ENCODE measurements around the gene NEK4.
A peak's percentile ranks its signal among the peaks of the same experiment; 100 is the strongest.
"Not testable (repeated sequence)": the region's sequence is repeated elsewhere in the genome, so short reads cannot be mapped to it uniquely, and the experiment has no call there.

The NEK4 gene

DNA sequence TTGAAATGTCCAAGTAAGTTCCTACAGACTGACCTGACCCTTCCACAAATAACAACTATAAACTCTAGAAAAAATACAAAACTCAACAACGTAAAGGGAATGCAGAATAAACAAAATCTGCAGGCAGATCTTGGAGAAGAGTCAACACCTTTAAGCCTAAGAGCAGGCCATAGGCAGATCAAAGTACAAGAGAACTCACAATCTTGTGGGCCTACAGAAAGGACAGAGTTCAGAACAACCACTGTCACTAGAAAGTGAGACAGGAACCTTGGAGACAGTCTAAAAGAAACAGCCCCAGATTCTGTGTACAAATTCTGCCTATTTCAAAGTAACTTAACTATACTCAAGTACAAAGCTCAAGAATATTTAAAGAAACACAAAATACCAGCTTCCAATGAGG lies 31.0 kb downstream of the NEK4 start:
- no peak for FAIRE-seq
- DNase-seq (ENCODE audit: low spot score): no peak

DNA sequence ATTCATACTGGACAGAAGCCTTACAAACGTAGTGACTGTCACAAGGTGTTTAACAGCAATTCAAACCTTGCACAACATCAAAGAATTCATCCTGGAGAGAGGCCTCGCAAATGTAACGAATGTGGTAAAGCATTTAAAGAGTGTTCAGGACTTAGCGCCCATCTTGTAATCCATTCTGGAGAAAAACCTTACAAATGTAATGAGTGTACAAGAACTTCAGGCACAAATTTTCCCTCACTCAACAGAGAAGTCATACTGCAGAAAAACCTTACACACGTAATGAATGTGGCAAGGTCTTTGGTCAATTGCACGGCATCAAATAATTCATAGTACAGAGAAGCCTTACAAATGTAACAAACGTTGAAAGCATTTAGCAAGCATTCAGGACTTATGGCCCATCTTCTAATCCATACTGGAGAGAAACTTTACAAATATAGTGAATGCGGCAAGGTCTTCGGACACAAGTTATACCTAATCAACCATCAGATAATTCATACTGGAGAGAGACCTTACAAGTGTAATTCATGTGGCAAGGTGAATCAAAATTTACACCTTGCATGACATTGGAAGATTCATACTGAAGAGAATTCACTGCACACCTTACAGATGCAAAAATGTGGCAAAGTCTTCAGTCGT lies 37.4 kb downstream of the NEK4 start:
- FAIRE-seq: no peak
- DNase-seq (ENCODE audit: low spot score): no peak

DNA sequence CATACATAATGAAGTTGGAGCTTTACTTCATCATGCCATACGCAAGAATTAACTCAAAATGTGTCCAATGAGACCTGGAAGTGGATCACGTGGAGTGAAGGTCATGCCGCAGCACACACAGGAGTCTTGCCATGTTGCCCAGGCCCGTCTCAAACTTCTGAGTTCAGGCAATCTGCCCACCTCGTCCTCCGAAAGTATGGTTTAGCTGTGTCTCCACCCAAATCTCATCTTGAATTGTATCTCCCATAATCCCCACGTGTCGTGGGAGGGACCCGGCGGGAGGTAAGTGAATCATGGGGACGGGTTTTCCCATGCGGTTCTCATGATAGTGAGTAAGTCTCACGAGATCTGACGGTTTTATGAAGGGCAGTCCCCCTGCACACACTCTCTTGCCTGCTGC lies 39.1 kb downstream of the NEK4 start:
- FAIRE-seq: no peak
- no peak for DNase-seq (ENCODE audit: low spot score)

DNA sequence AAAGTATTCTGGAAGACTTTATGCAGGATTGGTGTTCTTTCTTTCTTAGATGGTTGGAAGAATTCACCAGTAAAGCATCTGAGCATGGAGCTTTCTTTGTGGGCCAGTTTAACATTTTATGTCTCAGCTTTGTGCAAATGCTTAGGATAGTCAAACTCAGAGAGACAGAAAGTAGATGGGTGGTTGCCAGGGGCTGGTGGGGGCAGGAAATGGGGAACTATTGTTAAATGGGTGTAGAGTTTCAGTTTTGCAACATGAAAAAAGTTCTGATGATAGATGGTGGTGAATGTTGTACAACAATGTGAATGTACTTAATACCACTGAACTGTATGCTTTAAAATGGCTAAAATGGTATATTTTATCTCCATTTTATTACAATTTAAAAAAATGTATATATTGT lies 40.1 kb downstream of the NEK4 start:
- DNase-seq (ENCODE audit: low spot score): no peak
- no peak for FAIRE-seq

DNA sequence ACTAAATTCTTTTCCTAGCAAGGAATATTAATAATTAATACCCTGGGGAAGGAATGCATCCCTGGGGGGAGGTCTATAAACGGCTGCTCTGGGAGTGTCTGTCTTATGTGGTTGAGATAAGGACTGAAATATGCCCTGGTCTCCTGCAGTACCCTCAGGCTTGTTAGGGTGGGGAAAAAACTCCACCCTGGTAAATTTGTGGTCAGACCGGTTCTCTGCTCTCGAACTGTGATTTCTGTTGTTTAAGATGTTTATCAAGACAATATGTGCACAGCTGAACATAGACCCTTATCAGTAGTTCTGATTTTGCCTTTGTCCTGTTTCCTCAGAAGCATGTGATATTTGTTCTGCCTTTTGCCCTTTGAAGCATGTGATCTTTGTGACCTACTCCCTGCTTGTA lies 42.0 kb downstream of the NEK4 start:
- not testable (repeated sequence) for FAIRE-seq; DNase-seq (ENCODE audit: low spot score)

DNA sequence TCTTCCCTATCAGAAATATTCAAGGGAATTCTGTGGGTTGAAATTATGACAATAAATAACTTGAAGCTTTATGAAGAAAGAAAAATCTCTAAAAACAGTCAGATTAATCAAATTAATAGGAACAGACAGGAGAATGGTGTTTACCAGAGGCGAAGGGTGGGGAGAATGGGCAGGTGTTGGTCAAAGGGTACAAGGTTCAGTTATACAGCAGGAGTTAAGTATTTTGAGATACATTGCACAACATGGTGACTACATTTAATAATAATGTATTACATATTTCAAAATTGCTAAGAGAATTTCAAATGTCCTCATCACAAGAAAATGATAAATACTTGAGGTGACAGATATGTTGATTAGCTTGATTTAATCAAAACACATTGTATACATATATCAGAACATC lies 46.2 kb downstream of the NEK4 start:
- FAIRE-seq: no peak
- DNase-seq (ENCODE audit: low spot score): no peak

DNA sequence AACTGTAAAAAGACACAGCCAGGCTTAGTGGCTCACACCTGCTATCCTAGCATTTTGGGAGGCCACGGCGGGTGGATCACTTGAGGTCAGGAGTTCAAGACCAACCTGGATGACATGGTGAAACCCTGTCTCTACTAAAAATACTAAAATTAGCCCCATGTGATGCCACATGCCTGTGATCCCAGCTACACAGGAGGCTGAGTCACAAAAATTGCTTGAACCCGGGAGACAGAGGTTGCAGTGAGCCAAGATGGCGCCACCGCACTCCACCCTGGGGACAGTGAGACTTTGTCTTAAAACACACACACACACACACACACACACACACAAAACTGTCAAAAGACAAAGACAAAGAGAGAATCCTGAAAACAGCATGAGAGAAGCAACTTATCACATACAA lies 46.8 kb downstream of the NEK4 start:
- DNase-seq (ENCODE audit: low spot score): no peak
- no peak for FAIRE-seq

DNA sequence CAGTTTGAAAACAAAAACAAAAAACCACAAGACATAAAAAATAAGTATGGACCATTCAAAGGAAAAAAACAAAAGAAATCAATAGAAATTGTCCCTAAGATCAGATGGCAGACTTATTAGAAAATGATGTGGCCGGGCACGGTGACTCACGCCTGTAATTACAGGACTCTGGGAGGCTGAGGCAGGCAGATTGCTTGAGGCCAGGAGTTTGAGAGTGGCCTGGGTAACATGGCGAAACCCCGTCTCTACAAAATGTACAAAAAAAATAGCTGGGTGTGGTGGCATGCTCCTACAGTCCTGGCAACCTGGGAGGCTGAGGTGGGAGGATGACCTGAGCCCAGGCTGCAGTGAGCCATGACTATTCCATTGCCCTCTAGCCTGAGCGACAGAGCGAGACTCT lies 48.2 kb downstream of the NEK4 start:
- DNase-seq (ENCODE audit: low spot score) (no peak), FAIRE-seq (no peak)

DNA sequence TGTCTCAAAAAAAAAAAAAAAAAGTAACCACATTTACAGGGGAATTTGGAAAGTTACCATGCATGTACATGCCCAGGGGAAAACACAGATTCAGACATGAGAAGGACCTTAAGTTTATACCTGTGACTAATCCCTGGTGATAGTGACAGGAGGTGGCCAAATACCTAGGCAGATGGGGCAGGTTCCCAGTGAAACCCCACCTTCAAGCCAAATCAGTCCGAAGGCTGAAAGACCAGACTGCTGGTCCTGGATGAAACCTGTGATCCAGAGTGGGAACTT lies 49.1 kb downstream of the NEK4 start:
- DNase-seq (ENCODE audit: low spot score): no peak
- FAIRE-seq: no peak

DNA sequence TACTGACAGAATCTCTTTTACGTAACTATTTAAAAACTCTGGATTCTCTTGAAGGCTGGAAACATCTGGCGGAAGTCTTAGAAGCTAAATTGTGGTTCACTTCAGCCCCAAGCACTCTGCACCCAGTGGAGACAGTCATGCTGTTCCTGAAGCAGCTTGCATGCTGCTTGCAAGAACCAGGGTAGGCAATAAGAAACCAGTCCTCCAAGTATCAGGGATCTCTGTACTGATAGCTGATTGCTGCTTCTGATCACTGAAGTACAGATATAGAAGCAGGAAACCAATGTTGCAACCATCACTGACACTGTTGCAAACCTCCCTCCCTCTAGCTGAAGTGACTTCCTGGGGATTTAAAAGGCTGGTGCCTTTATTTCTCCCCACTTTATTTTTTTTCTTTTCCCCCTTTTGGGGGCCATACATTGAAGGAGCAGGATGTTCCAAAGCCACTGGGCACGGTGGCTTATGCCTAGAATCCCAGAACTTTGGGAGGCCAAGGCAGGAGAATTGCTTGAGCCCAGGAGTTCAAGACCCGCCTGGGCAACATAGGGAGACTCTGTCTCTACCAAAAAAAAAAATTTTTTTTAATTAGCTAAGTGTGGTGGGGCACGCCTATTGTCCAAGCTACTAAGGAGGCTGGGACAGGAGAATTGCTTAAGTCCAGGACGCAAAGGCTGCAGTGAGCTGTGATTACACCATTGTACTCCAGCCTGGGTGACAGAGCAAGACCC lies 49.6 kb downstream of the NEK4 start:
- FAIRE-seq: no peak

DNA sequence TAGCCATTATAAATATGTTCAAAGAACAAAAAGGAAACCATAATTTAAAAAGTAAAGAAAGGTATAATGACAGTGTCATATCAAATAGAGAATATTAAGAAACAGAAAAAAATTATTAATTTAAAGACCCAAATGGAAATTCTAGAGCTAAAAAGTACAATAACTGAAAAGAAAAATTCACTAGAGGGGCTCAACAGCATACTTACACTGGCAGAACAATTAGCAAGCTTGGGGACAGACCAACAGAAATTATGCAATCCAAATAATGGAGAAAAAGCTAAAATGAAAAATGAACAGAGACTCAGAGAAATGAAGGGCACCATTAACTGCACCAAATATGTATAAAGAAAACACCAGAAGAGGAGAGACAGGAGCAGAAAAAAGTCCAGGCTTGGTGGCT lies 51.1 kb downstream of the NEK4 start:
- DNase-seq (ENCODE audit: low spot score): no peak
- FAIRE-seq: no peak

More for the DNA sequence above, 49.6 kb downstream of the NEK4 start:
- no peak for DNase-seq (ENCODE audit: low spot score)

DNA sequence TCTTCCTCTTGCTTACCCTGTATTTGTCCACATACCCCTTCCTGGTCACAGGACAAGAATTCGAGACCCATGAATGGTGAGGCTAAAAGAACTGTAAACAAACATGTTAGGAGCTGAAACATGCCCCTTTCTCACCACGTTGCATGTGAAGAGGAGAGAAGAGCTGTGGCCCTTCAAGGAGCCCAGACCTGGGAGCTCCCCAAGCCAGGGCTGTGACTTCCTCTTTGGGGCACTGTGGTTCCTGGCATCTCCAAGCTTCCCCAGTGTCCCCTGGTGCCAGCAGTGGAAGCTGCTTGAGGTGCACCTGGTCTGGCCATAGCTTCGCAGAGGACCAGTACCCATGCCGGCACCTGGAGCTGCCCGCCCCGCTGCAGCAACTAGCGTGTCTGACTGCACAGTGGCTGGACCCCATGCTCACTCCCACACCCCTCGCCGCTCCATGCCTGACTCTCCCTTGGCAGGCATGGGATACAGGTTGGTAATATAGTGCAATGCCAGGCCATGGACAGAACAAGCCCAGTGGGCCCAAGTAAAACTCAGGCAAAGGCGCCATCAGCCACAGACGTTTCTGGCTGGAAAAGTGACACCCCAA lies 54.9 kb downstream of the NEK4 start:
- no peak for FAIRE-seq
- no peak for DNase-seq (ENCODE audit: low spot score)

DNA sequence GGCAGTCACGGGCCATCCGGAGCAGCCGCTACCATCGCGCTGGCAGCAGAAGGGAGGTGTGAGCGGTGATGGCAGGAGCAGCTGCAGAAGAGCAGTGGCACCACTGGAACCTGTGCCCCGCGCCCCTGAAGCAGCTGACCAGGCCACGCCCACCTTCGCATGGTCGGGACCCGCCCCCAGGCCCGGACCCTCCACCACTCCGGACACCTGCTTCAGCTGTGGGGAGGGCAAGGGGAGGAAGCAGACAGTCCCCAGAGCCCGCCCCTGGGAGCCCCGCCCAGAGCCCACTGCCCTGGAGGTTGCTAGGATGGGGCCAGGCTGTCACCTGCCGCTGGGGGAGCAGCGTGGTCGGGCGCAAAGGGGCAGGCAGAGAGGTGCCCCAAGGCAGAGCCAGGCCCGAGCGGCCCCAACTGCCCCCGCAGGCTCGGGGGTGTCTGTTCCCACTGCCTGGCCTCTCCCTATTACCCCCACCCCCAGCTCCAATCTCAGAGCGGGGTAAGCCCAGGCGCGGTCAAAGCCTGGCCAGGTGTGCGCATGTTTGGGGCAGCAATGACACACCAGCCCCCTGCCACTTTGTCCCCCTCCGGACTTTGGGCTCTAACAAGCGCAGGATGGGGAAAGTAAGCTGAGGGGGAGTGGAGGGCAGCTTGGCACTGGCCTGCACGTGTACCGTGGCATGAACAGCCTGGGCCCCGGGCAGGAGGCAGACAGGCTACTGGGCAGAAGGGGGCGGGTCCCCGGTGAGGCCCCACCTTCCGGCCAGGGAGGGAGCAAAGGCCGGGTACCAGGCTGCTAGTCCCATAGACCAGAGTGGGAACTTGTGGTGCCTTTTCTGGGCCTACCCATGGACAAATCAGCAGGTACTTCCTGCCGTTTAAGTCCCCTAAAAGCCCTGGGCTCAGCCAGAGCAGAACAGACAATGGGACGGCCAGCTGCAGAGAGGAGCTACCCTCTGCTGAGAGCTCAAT lies 56.1 kb downstream of the NEK4 start:
- no peak for FAIRE-seq
- DNase-seq (ENCODE audit: low spot score): no peak

DNA sequence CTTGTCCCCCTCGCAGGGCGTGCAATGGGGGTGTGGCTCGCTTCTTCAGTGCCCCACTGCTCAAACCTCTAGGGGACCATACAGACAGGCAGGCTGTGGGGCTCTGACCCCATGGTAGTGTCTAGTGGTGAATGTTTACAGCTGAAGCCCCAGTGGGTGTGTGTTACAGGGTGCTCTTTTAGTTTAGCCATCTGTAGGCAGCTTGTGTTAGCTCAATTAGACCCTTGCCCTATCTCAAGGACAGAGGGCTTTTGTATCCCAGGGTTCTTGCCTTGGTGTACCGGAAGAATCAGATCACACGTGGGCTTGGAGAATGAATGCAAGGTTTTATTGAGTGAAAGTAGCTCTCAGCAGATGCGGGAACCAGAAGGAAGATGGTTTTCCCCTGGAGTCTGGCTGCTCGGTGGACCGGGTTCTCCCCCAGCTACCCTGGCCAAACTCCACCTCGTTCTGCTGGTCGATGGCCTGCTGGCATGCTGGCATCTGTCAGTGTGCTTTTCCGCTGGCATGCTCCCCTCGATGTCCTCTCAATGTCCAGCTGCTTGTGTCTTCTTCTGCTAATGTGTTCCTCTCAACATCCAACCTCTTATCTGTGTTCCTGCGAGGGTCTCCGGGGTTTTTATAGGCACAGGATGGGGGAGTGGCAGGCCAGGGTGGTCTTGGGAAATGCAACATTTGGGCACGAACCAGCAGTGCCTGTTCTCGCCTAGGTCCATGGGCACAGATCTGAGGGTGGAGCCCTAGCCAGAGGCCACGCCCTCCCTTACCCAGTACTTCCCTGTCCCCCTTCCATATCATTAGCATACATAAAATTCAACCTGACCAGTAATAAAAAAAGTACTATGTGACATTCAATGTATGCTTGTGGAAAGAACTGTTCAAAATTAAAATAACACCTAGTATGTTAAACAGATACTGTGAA lies 58.2 kb downstream of the NEK4 start:
- no peak for DNase-seq (ENCODE audit: low spot score)
- no peak for FAIRE-seq

DNA sequence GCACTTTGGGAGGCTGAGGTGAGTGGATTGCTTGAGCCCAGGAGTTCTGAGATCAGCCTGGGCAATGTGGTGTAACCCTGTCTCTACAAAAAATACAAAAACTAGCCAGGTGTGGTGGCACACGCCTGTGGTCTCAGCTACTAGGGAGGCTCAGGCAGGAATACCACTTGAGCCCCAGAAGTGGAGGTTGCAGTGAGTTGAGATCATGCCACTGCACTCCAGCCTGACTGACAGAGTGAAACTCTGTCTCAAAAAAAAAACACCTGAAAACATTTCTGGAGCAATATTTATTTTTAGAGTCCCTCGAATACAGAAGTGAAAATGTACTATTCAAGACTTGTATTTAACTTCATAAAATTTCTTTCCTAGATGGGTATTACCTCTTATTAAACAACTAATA lies 60.2 kb downstream of the NEK4 start:
- DNase-seq (ENCODE audit: low spot score) (no peak), FAIRE-seq (no peak)

DNA sequence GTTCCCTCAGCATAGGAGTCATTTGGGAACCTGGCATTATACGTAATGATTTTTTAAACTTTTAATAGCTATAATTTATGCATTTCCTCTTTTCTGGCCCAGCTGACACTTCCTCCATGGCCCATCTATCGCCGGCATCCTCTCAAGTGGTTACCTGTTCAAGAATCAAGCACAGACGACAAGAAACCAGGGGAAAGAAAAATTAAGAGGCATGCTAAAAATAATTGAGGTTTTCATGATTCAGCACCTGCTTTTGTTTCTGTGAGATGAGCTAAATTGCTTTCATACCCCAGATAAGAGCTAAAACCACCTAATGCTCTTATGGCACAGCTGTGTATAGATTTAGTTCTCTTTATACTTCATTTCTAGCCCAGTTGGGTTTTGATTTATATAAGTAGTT lies 63.2 kb downstream of the NEK4 start:
- FAIRE-seq (no peak), DNase-seq (ENCODE audit: low spot score) (no peak)

DNA sequence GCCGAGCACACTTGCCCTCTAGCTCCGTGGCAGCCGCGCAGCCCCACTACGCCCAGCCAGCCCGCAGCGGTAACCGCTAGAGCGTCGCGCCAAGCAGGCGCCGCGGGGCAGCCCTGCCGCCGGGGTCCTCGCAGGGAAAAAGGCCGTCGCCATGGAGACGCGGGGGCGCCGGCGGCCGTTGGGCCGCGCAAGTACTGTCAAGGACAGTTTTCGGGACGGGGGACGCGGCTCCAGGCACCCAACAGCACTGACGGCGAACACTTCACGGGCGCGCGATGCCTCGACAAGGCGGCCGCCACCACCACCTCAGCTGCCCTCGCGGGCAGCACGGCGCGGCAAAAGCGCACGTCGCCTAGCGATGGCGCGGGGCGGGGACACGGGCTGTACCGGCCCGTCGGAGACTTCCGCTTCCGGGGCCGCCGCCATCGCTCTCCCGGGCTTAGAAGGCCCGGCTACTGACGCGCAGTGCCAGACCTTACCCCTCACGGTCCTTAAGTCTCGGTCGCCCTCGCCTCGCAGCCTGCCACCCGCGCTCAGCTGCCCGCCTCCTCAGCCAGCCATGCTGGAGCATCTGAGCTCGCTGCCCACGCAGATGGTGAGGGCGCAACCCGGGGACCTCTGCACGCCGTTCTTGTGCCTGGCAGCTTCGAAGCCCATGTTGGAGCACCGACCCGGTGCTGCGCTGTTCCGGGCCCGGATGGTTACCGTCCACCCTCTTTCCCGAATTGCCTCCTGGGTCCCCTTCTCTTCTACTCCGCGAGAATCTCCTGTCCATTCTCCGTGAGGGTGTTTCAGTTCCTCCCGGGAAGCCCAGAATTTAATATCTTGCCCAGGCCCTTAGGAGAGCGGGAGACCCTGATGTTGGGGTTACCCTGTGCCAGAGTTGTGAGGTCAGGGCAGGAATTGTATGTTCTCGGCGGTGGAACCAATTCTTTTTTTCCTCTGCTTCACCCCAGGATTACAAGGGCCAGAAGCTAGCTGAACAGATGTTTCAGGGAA lies 64.8 kb downstream of the NEK4 start, which contains the start of the genes GLT8D1 and SPCS1:
GLT8D1 (minus strand) TSS at position 104 of the 999 bp plus-strand sequence. CDS start 5,331 bp downstream, outside the sequence.
SPCS1 (plus strand) TSS at position 419 of the 999 bp plus-strand sequence; CDS start at position 560, 141 bp downstream.
- FAIRE-seq: no peak
- peak; percentile 61 for DNase-seq (ENCODE audit: low spot score)

DNA sequence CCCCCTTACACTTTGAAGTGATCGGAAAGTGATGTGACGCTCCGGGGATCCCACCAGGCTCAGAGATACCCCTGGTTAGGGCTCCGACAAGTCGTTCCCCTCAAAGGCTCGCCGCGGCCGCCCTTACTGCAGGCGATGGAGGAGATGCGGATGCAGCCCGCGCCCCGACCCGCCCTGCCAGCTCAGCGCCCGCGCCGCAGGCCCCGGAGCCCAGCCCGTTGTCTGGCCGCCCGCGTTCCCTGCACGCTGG lies 65.4 kb downstream of the NEK4 start:
- DNase-seq (ENCODE audit: low spot score): no peak
- FAIRE-seq: no peak

DNA sequence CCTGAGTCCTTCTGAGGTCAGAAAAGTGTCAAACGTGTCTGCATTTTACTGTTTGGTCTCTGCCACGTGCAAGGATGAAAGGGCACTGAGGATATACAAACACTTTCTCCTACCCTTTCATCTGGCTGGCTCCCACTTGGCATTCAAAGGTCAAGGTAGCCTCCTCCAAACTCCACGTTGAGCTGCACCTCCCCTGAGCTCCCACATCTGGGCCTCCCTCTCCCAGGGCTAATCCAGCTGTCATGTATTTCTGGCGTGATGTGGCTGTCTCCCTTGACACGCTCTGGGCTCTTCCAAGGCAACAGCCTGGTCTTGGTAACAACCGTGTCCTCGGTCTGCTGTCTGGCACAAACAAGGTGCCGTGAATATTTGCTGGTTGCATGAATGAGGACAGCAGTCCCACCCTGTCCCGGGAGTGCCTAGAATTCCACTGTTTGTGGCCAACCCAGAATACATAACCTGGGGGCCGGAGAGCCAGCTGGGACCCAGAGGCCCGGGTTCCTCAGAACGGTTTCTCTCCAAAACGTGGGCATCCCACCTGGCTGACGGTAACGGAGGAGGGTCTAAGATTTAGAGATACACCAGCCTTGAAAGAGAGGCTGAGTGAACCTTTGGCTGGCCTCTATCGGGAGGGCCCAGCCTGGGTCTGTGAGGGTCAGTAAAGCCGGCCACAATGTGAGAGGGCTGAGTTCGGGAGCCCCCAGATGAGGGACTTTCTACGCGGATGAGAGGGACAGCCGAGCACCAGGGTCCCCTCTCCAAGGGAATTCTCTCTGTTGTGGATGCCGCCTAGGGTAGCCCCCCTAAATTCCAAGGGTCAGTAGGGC lies 65.9 kb downstream of the NEK4 start:
- DNase-seq (ENCODE audit: low spot score) (peak; percentile 25), FAIRE-seq (no peak)

All from RCC 7860 (cell line).